Karpas-422 (cell line): Measurements from ENCODE around the gene BIK. TPM values are rescaled to one million over a fixed set of nuclear protein-coding genes. Genes with fewer than 3 reads are reported as not detected.

Experiments
- DNase-seq: peaks from one replicate; pipeline ENCODE4 v3.0.0-alpha.2; 2015
- H2AFZ ChIP-seq: fragments of 200-600 bp; sonication (generic); 2 replicates; pipeline ENCODE4 v1.6.1; 2014; ENCODE audit warnings: antibody characterized with exemption, low read length, mixed read lengths
- H3K27ac ChIP-seq: fragments of 200-600 bp; sonication (generic); 2 replicates; pipeline ENCODE4 v1.5.1; 2014; ENCODE audit warnings: mild to moderate bottlenecking, low read length, moderate library complexity
- H3K27me3 ChIP-seq: fragments of 200-600 bp; sonication (generic); 2 replicates; pipeline ENCODE4 v1.6.1; 2014; ENCODE audit warnings: low read length, mixed read lengths
- H3K36me3 ChIP-seq: fragments of 200-600 bp; sonication (generic); 2 replicates; pipeline ENCODE4 v1.6.1; 2014; ENCODE audit warnings: low read length, mixed read lengths; ENCODE audit not compliant: insufficient read depth
- H3K4me1 ChIP-seq: fragments of 200-600 bp; sonication (generic); 2 replicates; pipeline ENCODE4 v1.6.1; 2014; ENCODE audit warnings: mild to moderate bottlenecking, low read length, mixed read lengths
- H3K4me2 ChIP-seq: fragments of 200-600 bp; sonication (generic); 2 replicates; pipeline ENCODE4 v1.6.1; 2014; ENCODE audit warnings: low read length, low read depth, mild to moderate bottlenecking; ENCODE audit not compliant: poor library complexity, severe bottlenecking
- H3K4me3 ChIP-seq: fragments of 200-600 bp; sonication (generic); 2 replicates; pipeline ENCODE4 v1.5.1; 2014; ENCODE audit warnings: mild to moderate bottlenecking, antibody characterized with exemption, low read length, mixed read lengths
- H3K79me2 ChIP-seq: fragments of 200-600 bp; sonication (generic); 2 replicates; pipeline ENCODE4 v1.6.1; 2014; ENCODE audit warnings: mild to moderate bottlenecking, low read length, mixed read lengths
- H3K9ac ChIP-seq: fragments of 200-600 bp; sonication (generic); 2 replicates; pipeline ENCODE4 v1.6.0; 2014; ENCODE audit warnings: low read length
- H3K9me2 ChIP-seq: fragments of 200-600 bp; sonication (generic), shearing (Covaris generic); replicated peaks from 2 replicates; pipeline ENCODE4 v1.6.0; 2014; ENCODE audit warnings: mild to moderate bottlenecking, low read length, moderate library complexity; ENCODE audit not compliant: insufficient read depth
- H3K9me3 ChIP-seq: fragments of 300-700, 200-600 bp; sonication (generic); 2 replicates; pipeline ENCODE4 v1.6.1; 2014; ENCODE audit warnings: low read length, mixed read lengths
- H4K20me1 ChIP-seq: fragments of 200-600 bp; sonication (generic); 2 replicates; pipeline ENCODE4 v1.6.1; 2014; ENCODE audit warnings: mild to moderate bottlenecking, antibody characterized with exemption, low read length, low read depth; ENCODE audit not compliant: insufficient read depth
- total RNA-seq: library from RNA; depleted of rRNA; stranded (reverse); fragments of >200 nt; shearing (Covaris generic); gene quantifications from 2 replicates; pipeline ENCODE4 v1.2.3, GENCODE V29; 2014; ENCODE audit warnings: low replicate concordance

BIK gene
- total RNA-seq, 1 experiment from 2014 or later = 0.71 TPM

GRCh38 chr22:43147821-43148220 lies 37.3 kb downstream of the BIK start:
- Histone ChIP-seq H2AFZ (no peak overlapping the region), H3K4me1 (peaks cover 10% of the 10 kb centered on the region), H3K27ac (no peak overlapping the region), H3K9me2 (no peaks in the 10 kb centered on the region), H3K9ac (no peak overlapping the region), H4K20me1 (no peaks in the 10 kb centered on the region), H3K36me3 (no peaks in the 10 kb centered on the region), H3K9me3 (no peaks in the 10 kb centered on the region), H3K4me2 (no peak overlapping the region), H3K4me3 (no peak overlapping the region), H3K79me2 (peaks cover 3% of the 10 kb centered on the region), H3K27me3 (no peaks in the 10 kb centered on the region)
- DNase-seq = no peak

- Histone ChIP-seq H3K4me1 (peaks cover 6% of the 10 kb centered on the region), H3K9ac (no peak overlapping the region), H3K79me2 (no peaks in the 10 kb centered on the region), H3K27me3 (no peaks in the 10 kb centered on the region), H4K20me1 (no peaks in the 10 kb centered on the region), H3K36me3 (no peaks in the 10 kb centered on the region), H3K27ac (no peak overlapping the region), H3K4me3 (no peak overlapping the region), H2AFZ (no peak overlapping the region), H3K4me2 (no peak overlapping the region), H3K9me3 (no peaks in the 10 kb centered on the region), H3K9me2 (no peaks in the 10 kb centered on the region)
- no peak for DNase-seq
These were observed 38.0 kb downstream of the BIK start for GRCh38 chr22:43148581-43148980.

- Histone ChIP-seq H2AFZ (no peak overlapping the region), H3K4me1 (peaks cover 3% of the 10 kb centered on the region), H3K4me2 (no peak overlapping the region), H3K9me2 (no peaks in the 10 kb centered on the region), H3K9ac (no peak overlapping the region), H3K36me3 (no peaks in the 10 kb centered on the region), H3K79me2 (no peaks in the 10 kb centered on the region), H4K20me1 (no peaks in the 10 kb centered on the region), H3K27me3 (no peaks in the 10 kb centered on the region), H3K9me3 (no peaks in the 10 kb centered on the region), H3K4me3 (no peak overlapping the region), H3K27ac (no peak overlapping the region)
- DNase-seq = no peak
These were observed 40.2 kb downstream of the BIK start for GRCh38 chr22:43150731-43151206.

GRCh38 chr22:43151251-43152002 lies 40.9 kb downstream of the BIK start, which contains the start of gene TSPO:
Gene TSPO (plus strand): TSS chr22:43151559. CDS start chr22:43159239, 7,680 bp downstream.
- peaks cover 3% of the 10 kb centered on the region for H3K4me1 ChIP-seq
- no peak within 1 kb of the TSS for H3K27ac ChIP-seq
- no peaks in the 10 kb centered on the region for H3K79me2 ChIP-seq
- DNase-seq = no peak
- H3K9ac ChIP-seq = no peak within 1 kb of the TSS
- no peak within 1 kb of the TSS for H3K4me3 ChIP-seq
- no peaks in the 10 kb centered on the region for H3K9me2 ChIP-seq
- H3K4me2 ChIP-seq = no peak within 1 kb of the TSS
- H4K20me1 ChIP-seq = no peaks in the 10 kb centered on the region
- no peak within 1 kb of the TSS for H2AFZ ChIP-seq
- H3K9me3 ChIP-seq = no peaks in the 10 kb centered on the region
- no peaks in the 10 kb centered on the region for H3K27me3 ChIP-seq
- no peaks in the 10 kb centered on the region for H3K36me3 ChIP-seq

GRCh38 chr22:43152003-43152356 lies 41.4 kb downstream of the BIK start:
- Histone ChIP-seq H3K4me1 (peaks cover 3% of the 10 kb centered on the region), H2AFZ (no peak overlapping the region), H3K27ac (no peak overlapping the region)

GRCh38 chr22:43152357-43153071 lies 42.0 kb downstream of the BIK start:
- Histone ChIP-seq H3K9me2 (no peaks in the 10 kb centered on the region), H3K36me3 (no peaks in the 10 kb centered on the region), H2AFZ (no peak overlapping the region), H3K79me2 (no peaks in the 10 kb centered on the region), H4K20me1 (no peaks in the 10 kb centered on the region), H3K27ac (no peak overlapping the region), H3K9me3 (no peaks in the 10 kb centered on the region), H3K4me1 (no peaks in the 10 kb centered on the region), H3K27me3 (no peaks in the 10 kb centered on the region), H3K4me2 (no peak overlapping the region), H3K4me3 (no peak overlapping the region), H3K9ac (no peak overlapping the region)
- no peak for DNase-seq

More at GRCh38 chr22:43152003-43152356, 41.4 kb downstream of the BIK start:
- no peak overlapping the region for H3K4me2 ChIP-seq
- DNase-seq = no peak
- H3K4me3 ChIP-seq = no peak overlapping the region
- no peak overlapping the region for H3K9ac ChIP-seq
- H3K79me2 ChIP-seq = no peaks in the 10 kb centered on the region
- no peaks in the 10 kb centered on the region for H3K36me3 ChIP-seq
- H3K27me3 ChIP-seq = no peaks in the 10 kb centered on the region
- H3K9me3 ChIP-seq = no peaks in the 10 kb centered on the region
- H4K20me1 ChIP-seq = no peaks in the 10 kb centered on the region
- no peaks in the 10 kb centered on the region for H3K9me2 ChIP-seq

- H3K79me2 ChIP-seq = no peaks in the 10 kb centered on the region
- H3K4me3 ChIP-seq = no peak overlapping the region
- no peak for DNase-seq
- H2AFZ ChIP-seq = no peak overlapping the region
- no peaks in the 10 kb centered on the region for H3K27me3 ChIP-seq
- no peak overlapping the region for H3K9ac ChIP-seq
- no peak overlapping the region for H3K4me2 ChIP-seq
- H3K9me2 ChIP-seq = no peaks in the 10 kb centered on the region
- no peaks in the 10 kb centered on the region for H3K9me3 ChIP-seq
- no peaks in the 10 kb centered on the region for H4K20me1 ChIP-seq
- no peaks in the 10 kb centered on the region for H3K36me3 ChIP-seq
- H3K27ac ChIP-seq = no peak overlapping the region
- no peaks in the 10 kb centered on the region for H3K4me1 ChIP-seq
These were observed 43.3 kb downstream of the BIK start for GRCh38 chr22:43153899-43154298.

- Histone ChIP-seq H3K9me2 (no peaks in the 10 kb centered on the region), H3K36me3 (no peaks in the 10 kb centered on the region), H3K27me3 (no peaks in the 10 kb centered on the region), H3K9me3 (no peaks in the 10 kb centered on the region), H3K79me2 (no peaks in the 10 kb centered on the region), H3K4me1 (no peaks in the 10 kb centered on the region), H3K4me3 (no peak overlapping the region), H4K20me1 (no peaks in the 10 kb centered on the region), H2AFZ (no peak overlapping the region), H3K27ac (no peak overlapping the region), H3K4me2 (no peak overlapping the region), H3K9ac (no peak overlapping the region)
- DNase-seq = no peak
These were observed 44.5 kb downstream of the BIK start for GRCh38 chr22:43154887-43155536.
